OCI-LY7 (cell line): ENCODE results near the gene PLEKHJ1. TPM values are rescaled to one million over a fixed set of nuclear protein-coding genes. Genes with fewer than 3 reads are reported as not detected.

Experiments
- BruUV-seq: library from RNA; stranded (reverse); fragments of 400-500 nt; replicated peaks from 2 replicates; lab custom pipeline; 2021; lab: Mats Ljungman, UMichigan
- CTCF ChIA-PET: fragments of 300-600 bp; sonication (Branson Sonifier 250); formaldehyde crosslinking; loops from one replicate; lab custom pipeline; 2022; ENCODE audit warnings: antibody characterized with exemption; ENCODE audit not compliant: unreplicated experiment; lab: Charles Lee
- POLR2A ChIA-PET: fragments of 300-600 bp; sonication (Branson Sonifier 250); formaldehyde crosslinking; loops from one replicate; lab custom pipeline; 2022; ENCODE audit warnings: antibody characterized with exemption; lab: Charles Lee
- DNase-seq: peaks from one replicate; pipeline ENCODE4 v3.0.0-alpha.2; 2015; ENCODE audit warnings: low spot score
- H2AFZ ChIP-seq: fragments of 200-600 bp; sonication (generic), shearing (Covaris generic); 2 replicates; pipeline ENCODE4 v1.6.1; 2014; ENCODE audit warnings: mild to moderate bottlenecking, antibody characterized with exemption, low read length, moderate library complexity
- H3K27ac ChIP-seq: fragments of 200-600 bp; sonication (generic); 2 replicates; pipeline ENCODE4 v1.5.1; 2014; ENCODE audit warnings: mixed run types, low read depth, mild to moderate bottlenecking, moderate library complexity, low read length, inconsistent platforms; ENCODE audit not compliant: poor library complexity, severe bottlenecking
- H3K36me3 ChIP-seq: fragments of 200-600 bp; sonication (generic); 2 replicates; pipeline ENCODE4 v1.6.1; 2014; ENCODE audit warnings: mild to moderate bottlenecking, antibody characterized with exemption, low read length, moderate library complexity, mixed read lengths; ENCODE audit not compliant: insufficient read depth
- H3K4me1 ChIP-seq: fragments of 200-600 bp; sonication (generic); 2 replicates; pipeline ENCODE4 v1.5.1; 2014; ENCODE audit warnings: mild to moderate bottlenecking, low read length; ENCODE audit not compliant: insufficient read depth, poor library complexity, severe bottlenecking
- H3K4me2 ChIP-seq: fragments of 200-600 bp; sonication (generic); 2 replicates; pipeline ENCODE4 v1.6.1; 2014; ENCODE audit warnings: mild to moderate bottlenecking, low read length
- H3K4me3 ChIP-seq: fragments of 200-600 bp; sonication (generic); 2 replicates; pipeline ENCODE4 v1.5.1; 2014; ENCODE audit warnings: mild to moderate bottlenecking, low read depth, low read length; ENCODE audit not compliant: poor library complexity, severe bottlenecking
- H3K79me2 ChIP-seq: fragments of 200-600 bp; sonication (generic); 2 replicates; pipeline ENCODE4 v1.6.1; 2016; ENCODE audit warnings: low read depth, mild to moderate bottlenecking, low read length, moderate library complexity, mixed read lengths; ENCODE audit not compliant: insufficient read depth
- H3K9me2 ChIP-seq: fragments of 200-600 bp; sonication (generic); 2 replicates; pipeline ENCODE4 v1.6.1; 2016; ENCODE audit warnings: mild to moderate bottlenecking, low read length, mixed read lengths; ENCODE audit not compliant: insufficient read depth
- H3K9me3 ChIP-seq: fragments of 200-600 bp; sonication (generic); 2 replicates; pipeline ENCODE4 v1.6.1; 2014; ENCODE audit warnings: mild to moderate bottlenecking, mixed run types, low read length, mixed read lengths
- H4K20me1 ChIP-seq: fragments of 200-600 bp; sonication (generic); 2 replicates; pipeline ENCODE4 v1.6.1; 2014; ENCODE audit warnings: mild to moderate bottlenecking, antibody characterized with exemption, low read length, moderate library complexity, mixed read lengths; ENCODE audit not compliant: insufficient read depth
- CTCF ChIP-seq: fragments of 200-600 bp; sonication (generic); conservative IDR thresholded peaks from 2 replicates; pipeline ENCODE4 v1.5.1; 2014; ENCODE audit warnings: mild to moderate bottlenecking, antibody characterized with exemption, low read length, moderate library complexity, mixed read lengths
- EZH2phosphoT487 ChIP-seq: fragments of 200-600 bp; sonication (generic); IDR thresholded peaks from 2 replicates; pipeline ENCODE4 v1.6.1; 2018; ENCODE audit warnings: low read depth, borderline replicate concordance, mild to moderate bottlenecking, mixed run types, antibody characterized with exemption, low read length, moderate library complexity, mixed read lengths
- intact Hi-C: fragments of 100-400 bp; cut with micrococcal nuclease; formaldehyde crosslinking; loops from one replicate; pipeline ENCODE4 v1.10.0; 2022; ENCODE audit not compliant: unreplicated experiment
- total RNA-seq, 2 experiments: library from RNA; depleted of rRNA in 1 of 2; stranded (reverse); fragments of >200 nt in 1 of 2; shearing (Covaris generic) in 1 of 2; gene quantifications; 2 replicates each; pipeline ENCODE4 v1.2.3, GENCODE V29; 2014 to 2022

Gene PLEKHJ1
- total RNA-seq, 2 experiments from 2014 or later: 129 to 205 TPM

GRCh38 chr19:2248136-2249009, 12.2 kb upstream of the PLEKHJ1 start:
- TF ChIP-seq CTCF (no peak), EZH2phosphoT487 (no peak)
- ChIA-PET POLR2A (interaction anchor here (0.9 kb wide), 1 partner anchor 11 kb away, joined by 3 read pairs; no protein-coding TSS in a partner anchor), CTCF (no interaction called here)
- H3K9me3 ChIP-seq: no peaks in the 10 kb centered on the region
- H2AFZ ChIP-seq: no peak overlapping the region
- peaks cover 60% of the 10 kb centered on the region for H3K36me3 ChIP-seq
- H3K27ac ChIP-seq: no peak overlapping the region
- BruUV-seq: TSS peak; percentile 93
- no peak for DNase-seq
- H3K79me2 ChIP-seq: peaks cover 3% of the 10 kb centered on the region; the same call in 1 of the 2 replicates
- H3K9me2 ChIP-seq: no peaks in the 10 kb centered on the region
- peaks cover 10% of the 10 kb centered on the region for H3K4me1 ChIP-seq
- no peak overlapping the region for H3K4me2 ChIP-seq
- H3K4me3 ChIP-seq: no peak overlapping the region
- intact Hi-C loops: no loop called here
- H4K20me1 ChIP-seq: no peaks in the 10 kb centered on the region

- DNase-seq: no peak
- TF ChIP-seq CTCF (no peak), EZH2phosphoT487 (no peak)
- Histone ChIP-seq H3K9me3 (no peaks in the 10 kb centered on the region), H3K4me1 (peaks cover 2% of the 10 kb centered on the region), H2AFZ (no peak overlapping the region), H3K9me2 (no peaks in the 10 kb centered on the region), H4K20me1 (no peaks in the 10 kb centered on the region), H3K79me2 (peaks cover 11% of the 10 kb centered on the region), H3K36me3 (peaks cover 69% of the 10 kb centered on the region), H3K27ac (no peak overlapping the region), H3K4me3 (no peak overlapping the region), H3K4me2 (no peak overlapping the region)
- no TSS peak for BruUV-seq
- CTCF ChIA-PET: no interaction called here
- POLR2A ChIA-PET: no interaction called here
- intact Hi-C loops: no loop called here
These were observed 11.4 kb upstream of the PLEKHJ1 start for GRCh38 chr19:2247433-2248101.
